Breast epithelium (tissue), 4 donors: Measurements from ENCODE around the gene HPCA. TPM values are rescaled to one million over a fixed set of nuclear protein-coding genes. Genes with fewer than 3 reads are reported as not detected.

Experiments used
- DNase-seq, 2 donors: peaks; one replicate each; pipeline ENCODE4 v3.0.0-alpha.2; 2019; ENCODE audit warnings: low spot score in 2 of 2
- H3K27ac ChIP-seq, 2 donors: fragments of 200-600 bp; sonication (generic) in 1 of 2; one replicate each; pipeline ENCODE4 v1.5.1; 2016 to 2019; ENCODE audit warnings: mild to moderate bottlenecking in 1 of 2
- H3K27me3 ChIP-seq, 2 donors: fragments of 200-600 bp; sonication (generic) in 1 of 2; one replicate each; pipeline versions ENCODE4 v1.5.1 to v1.6.0; 2017 to 2019; ENCODE audit warnings: control low read depth in 1 of 2, mild to moderate bottlenecking in 1 of 2
- H3K36me3 ChIP-seq: fragments of 200-600 bp; one replicate; pipeline ENCODE4 v1.5.1; 2019
- H3K4me1 ChIP-seq, 2 donors: fragments of 200-600 bp; sonication (generic); one replicate each; pipeline ENCODE4 v1.5.1; 2016 to 2019; ENCODE audit warnings: control low read depth in 1 of 2
- H3K4me3 ChIP-seq, 3 donors: fragments of 200-600 bp; sonication (generic); 1 replicate in 2 of 3; 2 replicates in 1 of 3; pipeline ENCODE4 v1.5.1; 2016 to 2019; ENCODE audit warnings: mild to moderate bottlenecking in 3 of 3, moderate library complexity in 2 of 3
- H3K9me3 ChIP-seq, 2 donors: fragments of 200-600 bp; sonication (generic) in 1 of 2; one replicate each; pipeline ENCODE4 v1.5.1; 2016 to 2019; ENCODE audit warnings: control low read depth in 1 of 2
- POLR2A ChIP-seq: fragments of 450-650 bp; IDR thresholded peaks from one replicate; pipeline ENCODE4 v1.6.1; 2016; ENCODE audit warnings: antibody characterized with exemption, mild to moderate bottlenecking, moderate library complexity
- POLR2AphosphoS5 ChIP-seq, 3 donors: sonication (generic); formaldehyde crosslinking; IDR thresholded peaks; one replicate each; pipeline ENCODE4 v1.6.1; 2017; ENCODE audit warnings: antibody characterized with exemption in 3 of 3
- intact Hi-C: fragments of 100-400 bp; cut with DNase I; formaldehyde crosslinking; loops from one replicate; pipeline ENCODE4 v1.15.1; 2023; ENCODE audit warnings: low total_unique reads
- total RNA-seq, 3 donors: library from RNA; depleted of rRNA; stranded (reverse); fragments of >200 nt; gene quantifications; one replicate each; pipeline ENCODE4 v1.1.0, GENCODE V29; 2016
- TF ChIP-seq, protein P1 (sequence below), 3 donors: fragments of 450-650 bp; IDR thresholded peaks; one replicate each; pipeline ENCODE4 v1.5.1; 2016 to 2017; ENCODE audit warnings: antibody characterized with exemption in 3 of 3, mild to moderate bottlenecking in 3 of 3, moderate library complexity in 3 of 3

Gene HPCA
- total RNA-seq, 3 donors from 2014 or later: 2.0 TPM; not detected in 2

DNA sequence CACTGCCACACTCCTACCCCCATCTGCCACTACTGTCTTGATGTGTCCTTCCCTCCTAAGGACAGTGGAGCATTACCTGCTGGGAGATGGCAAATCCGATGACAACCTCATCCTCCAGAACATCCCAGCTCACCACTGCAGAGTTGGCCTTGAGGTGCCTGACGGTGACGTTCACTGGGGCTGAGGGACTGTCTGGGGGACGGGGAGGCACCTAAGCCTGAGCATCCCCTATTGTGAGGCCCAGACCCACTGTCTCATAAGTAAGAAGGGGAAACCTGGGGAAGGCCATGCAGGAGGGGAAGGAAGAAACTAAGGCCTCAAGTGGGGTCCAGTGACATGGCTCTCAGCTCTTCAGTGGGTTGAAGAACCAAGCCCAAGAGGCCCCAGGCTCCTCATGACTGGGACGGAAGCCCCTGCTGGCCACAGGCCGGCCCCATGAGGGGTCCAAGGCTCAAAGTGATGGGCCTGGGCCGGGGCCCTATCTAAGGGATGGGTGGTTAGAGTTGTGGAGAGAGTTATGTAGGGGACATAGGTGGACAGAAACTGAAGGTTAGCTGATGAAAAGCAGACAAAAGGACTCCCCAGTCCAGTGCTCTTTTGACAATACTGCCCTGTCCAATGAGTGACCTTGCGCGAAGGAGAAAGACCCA, 17.4 kb upstream of the HPCA start:
- DNase-seq: no peak
- TF ChIP-seq POLR2AphosphoS5 (IDR thresholded peaks at IDR 0.05): no peak
- no peak for TF ChIP-seq POLR2A
- TF ChIP-seq, protein P1, sequence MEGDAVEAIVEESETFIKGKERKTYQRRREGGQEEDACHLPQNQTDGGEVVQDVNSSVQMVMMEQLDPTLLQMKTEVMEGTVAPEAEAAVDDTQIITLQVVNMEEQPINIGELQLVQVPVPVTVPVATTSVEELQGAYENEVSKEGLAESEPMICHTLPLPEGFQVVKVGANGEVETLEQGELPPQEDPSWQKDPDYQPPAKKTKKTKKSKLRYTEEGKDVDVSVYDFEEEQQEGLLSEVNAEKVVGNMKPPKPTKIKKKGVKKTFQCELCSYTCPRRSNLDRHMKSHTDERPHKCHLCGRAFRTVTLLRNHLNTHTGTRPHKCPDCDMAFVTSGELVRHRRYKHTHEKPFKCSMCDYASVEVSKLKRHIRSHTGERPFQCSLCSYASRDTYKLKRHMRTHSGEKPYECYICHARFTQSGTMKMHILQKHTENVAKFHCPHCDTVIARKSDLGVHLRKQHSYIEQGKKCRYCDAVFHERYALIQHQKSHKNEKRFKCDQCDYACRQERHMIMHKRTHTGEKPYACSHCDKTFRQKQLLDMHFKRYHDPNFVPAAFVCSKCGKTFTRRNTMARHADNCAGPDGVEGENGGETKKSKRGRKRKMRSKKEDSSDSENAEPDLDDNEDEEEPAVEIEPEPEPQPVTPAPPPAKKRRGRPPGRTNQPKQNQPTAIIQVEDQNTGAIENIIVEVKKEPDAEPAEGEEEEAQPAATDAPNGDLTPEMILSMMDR (IDR thresholded peaks at IDR 0.05): no peak
- H3K27ac ChIP-seq: no peak overlapping the region
- no peak overlapping the region for H3K4me3 ChIP-seq
- H3K4me1 ChIP-seq: peaks cover 0 to 3% of the 10 kb centered on the region in 2 donors
- no peaks in the 10 kb centered on the region for H3K27me3 ChIP-seq
- no peaks in the 10 kb centered on the region for H3K9me3 ChIP-seq
- intact Hi-C loops: no loop called here
- no peaks in the 10 kb centered on the region for H3K36me3 ChIP-seq

DNA sequence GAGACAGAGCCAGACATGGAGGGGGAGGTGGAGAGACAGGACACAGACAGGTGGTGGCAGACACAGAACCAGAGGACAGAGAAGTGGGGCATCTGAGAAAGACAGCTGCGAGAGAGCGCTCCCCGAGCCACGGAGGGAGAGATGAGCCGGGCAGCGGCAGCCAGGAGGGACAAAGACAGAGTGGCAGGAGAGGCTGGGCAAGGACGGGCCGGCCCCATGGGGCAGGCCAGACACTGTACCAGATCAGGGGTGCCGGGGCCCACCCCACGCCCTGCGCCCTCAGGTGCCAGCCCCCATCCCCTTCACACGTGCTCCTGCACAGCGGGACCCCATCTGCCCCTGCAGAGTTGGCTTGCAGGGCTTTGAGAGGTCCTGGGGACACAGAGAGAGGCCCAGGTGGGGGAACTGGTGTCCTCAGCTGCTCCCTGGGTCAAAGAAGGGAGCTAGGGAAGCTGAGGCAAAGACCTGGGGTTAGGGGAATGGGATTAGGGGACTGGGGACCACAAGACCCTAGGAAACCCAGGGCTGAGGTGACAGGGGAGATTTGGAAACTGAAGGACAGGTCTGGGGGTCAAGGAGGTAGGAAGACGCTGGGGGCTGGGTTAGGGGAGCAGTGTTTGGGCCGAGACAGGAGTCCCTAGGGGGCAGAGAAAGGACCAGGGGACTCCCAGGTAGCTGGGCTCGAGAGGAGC, 16.2 kb upstream of the HPCA start:
- Histone ChIP-seq H3K36me3 (no peaks in the 10 kb centered on the region), H3K9me3 (no peaks in the 10 kb centered on the region), H3K4me1 (peaks cover 0 to 3% of the 10 kb centered on the region in 2 donors), H3K4me3 (peak overlapping the region; percentile 18 to 70 (median 52)), H3K27ac (no peak overlapping the region), H3K27me3 (no peaks in the 10 kb centered on the region)
- intact Hi-C loops: no loop called here
- no peak for DNase-seq
- TF ChIP-seq POLR2AphosphoS5 (IDR thresholded peaks at IDR 0.05) (no peak), POLR2A (no peak)
- TF ChIP-seq, protein P1 (IDR thresholded peaks at IDR 0.05): no peak

DNA sequence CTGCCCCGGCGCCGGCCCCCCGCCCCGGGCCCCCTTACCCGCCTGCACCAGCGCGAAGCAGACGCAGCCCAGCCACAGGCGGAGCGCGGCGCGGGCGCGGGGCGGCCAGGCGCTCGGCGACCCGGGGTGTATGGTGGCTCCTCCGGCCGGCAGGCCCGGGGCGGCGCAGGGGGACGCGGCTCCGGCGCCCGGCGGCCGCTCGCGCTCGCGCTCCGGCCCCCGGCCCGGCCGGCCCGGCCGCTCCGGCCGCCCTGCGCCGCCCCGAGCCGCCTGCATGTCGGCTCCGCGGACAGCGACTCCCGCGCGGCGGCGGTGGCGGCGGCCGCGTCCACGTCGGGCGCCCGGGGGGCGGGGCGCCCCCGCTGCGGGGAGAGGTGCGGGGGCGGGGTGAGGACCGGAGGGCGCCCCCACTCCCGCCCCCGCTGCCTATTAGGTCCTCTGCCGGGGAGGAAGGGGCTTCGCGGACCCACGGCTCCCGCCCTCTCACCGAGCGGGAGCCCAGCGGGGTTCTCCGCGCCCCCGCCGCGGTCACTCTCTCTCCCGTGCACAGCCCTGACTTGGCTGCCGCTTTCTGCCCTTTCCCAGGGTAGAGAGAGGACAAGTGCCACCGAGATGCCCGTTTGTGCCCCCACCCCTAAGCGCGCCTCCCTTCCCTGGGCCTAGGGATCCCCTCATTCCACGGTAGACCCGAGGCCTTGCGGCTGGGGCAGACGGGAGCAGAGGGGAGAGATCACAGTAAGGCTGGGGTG, 15.5 kb upstream of the HPCA start, which contains the start of gene FNDC5:
Gene FNDC5, minus strand, starts transcription at position 298 of the 749 bp plus-strand sequence.
- no peak for TF ChIP-seq POLR2A
- TF ChIP-seq, protein P1 (IDR thresholded peaks at IDR 0.05): no peak
- TF ChIP-seq POLR2AphosphoS5 (IDR thresholded peaks at IDR 0.05): no peak
- Histone ChIP-seq H3K9me3 (no peaks in the 10 kb centered on the region), H3K27ac (no peak within 1 kb of the TSS)

DNA sequence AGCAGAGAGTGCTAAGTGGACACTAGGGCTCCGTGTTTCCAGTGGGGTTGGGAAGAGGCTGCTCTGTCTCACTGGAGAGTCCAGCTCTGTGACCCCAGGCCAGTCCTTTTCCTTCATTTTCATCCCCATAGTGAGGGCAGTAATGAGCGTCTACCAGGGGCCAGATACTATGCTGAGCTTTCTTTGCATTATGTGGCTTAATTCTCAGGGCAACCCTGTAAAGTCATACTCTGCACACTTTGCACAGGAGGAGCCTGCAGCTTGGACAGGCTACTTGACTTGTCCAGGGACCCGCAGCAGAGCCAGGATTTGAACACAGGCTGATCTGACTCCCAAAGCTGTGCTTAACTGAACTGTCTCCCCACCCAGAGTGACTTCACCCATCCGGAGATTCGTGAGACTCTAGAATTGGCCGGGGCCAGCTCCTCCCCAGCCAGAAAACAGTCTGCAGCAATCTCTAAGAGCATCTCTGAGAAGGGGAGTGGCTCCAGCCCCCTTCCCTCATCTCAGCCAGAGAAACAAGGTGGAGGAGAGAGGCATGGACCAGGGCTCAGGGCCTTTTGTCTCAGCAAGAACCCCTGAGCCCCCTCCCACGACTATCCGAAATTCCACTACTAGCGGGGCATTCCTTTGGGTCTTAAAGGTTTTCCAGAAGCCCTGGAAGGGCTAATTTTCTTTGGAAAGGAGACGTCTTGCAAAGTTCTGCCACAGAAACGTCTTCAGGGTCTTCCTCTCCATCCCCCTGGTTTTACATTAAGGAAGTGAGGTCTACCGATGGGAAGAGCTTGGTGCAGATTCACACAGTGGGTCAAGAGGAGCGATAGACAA, 14.7 kb upstream of the HPCA start:
- H3K9me3 ChIP-seq: no peaks in the 10 kb centered on the region
- DNase-seq: no peak
- intact Hi-C loops: no loop called here
- no peaks in the 10 kb centered on the region for H3K27me3 ChIP-seq
- no peak overlapping the region for H3K27ac ChIP-seq
- TF ChIP-seq, protein P1 (IDR thresholded peaks at IDR 0.05): no peak
- TF ChIP-seq POLR2A: no peak
- TF ChIP-seq POLR2AphosphoS5 (IDR thresholded peaks at IDR 0.05): no peak
- peaks cover 0 to 3% of the 10 kb centered on the region in 2 donors for H3K4me1 ChIP-seq
- peak overlapping the region; percentile 46 to 70 (median 52) for H3K4me3 ChIP-seq
- no peaks in the 10 kb centered on the region for H3K36me3 ChIP-seq

More for the DNA sequence above, 15.5 kb upstream of the HPCA start, which contains the start of gene FNDC5:
- Histone ChIP-seq H3K36me3 (no peaks in the 10 kb centered on the region), H3K4me3 (peak within 1 kb of the TSS; percentile 46 to 70 (median 52)), H3K27me3 (no peaks in the 10 kb centered on the region), H3K4me1 (peaks cover 0 to 3% of the 10 kb centered on the region in 2 donors)
- DNase-seq: no peak
- intact Hi-C loops: no loop called here
